A673 (cell line): ENCODE results near the gene GAREM1. TPM values are rescaled to one million over a fixed set of nuclear protein-coding genes. Genes with fewer than 3 reads are reported as not detected.

Experiments used
- BruUV-seq: library from RNA; stranded (reverse); fragments of 400-500 nt; replicated peaks from 2 replicates; lab custom pipeline; 2021; lab: Mats Ljungman, UMichigan
- CTCF ChIA-PET: fragments of 300-600 bp; sonication (Branson Sonifier 250); formaldehyde crosslinking; loops from one replicate; lab custom pipeline; 2022; ENCODE audit warnings: antibody characterized with exemption; lab: Charles Lee
- POLR2A ChIA-PET: fragments of 300-600 bp; sonication (Branson Sonifier 250); formaldehyde crosslinking; loops from one replicate; lab custom pipeline; 2022; ENCODE audit warnings: antibody characterized with exemption; ENCODE audit not compliant: low non-redundant PET; lab: Charles Lee
- DNase-seq: peaks from one replicate; pipeline ENCODE4 v3.0.0-alpha.2; 2015; ENCODE audit warnings: low spot score
- H3K27ac ChIP-seq: fragments of 200-600 bp; sonication (generic); 2 replicates; pipeline ENCODE4 v1.5.1; 2016; ENCODE audit warnings: mixed run types, low read depth, mild to moderate bottlenecking, mixed read lengths, antibody characterized with exemption, low read length; ENCODE audit not compliant: poor library complexity, severe bottlenecking
- H3K27me3 ChIP-seq: fragments of 200-600 bp; sonication (generic); replicated peaks from 2 replicates; pipeline ENCODE4 v1.6.1; 2017; ENCODE audit warnings: mixed run types, low read depth, mild to moderate bottlenecking, mixed read lengths, antibody characterized with exemption, low read length; ENCODE audit not compliant: insufficient read depth, poor library complexity
- H3K36me3 ChIP-seq: fragments of 200-600 bp; sonication (generic); 2 replicates; pipeline ENCODE4 v1.6.1; 2016; ENCODE audit warnings: mixed run types, mild to moderate bottlenecking, mixed read lengths, antibody characterized with exemption, low read length; ENCODE audit not compliant: insufficient read depth, poor library complexity, severe bottlenecking
- H3K4me1 ChIP-seq: fragments of 200-600 bp; sonication (generic); 2 replicates; pipeline ENCODE4 v1.6.1; 2017; ENCODE audit warnings: mixed run types, mild to moderate bottlenecking, mixed read lengths, antibody characterized with exemption, low read length; ENCODE audit not compliant: insufficient read depth, poor library complexity, severe bottlenecking
- H3K4me3 ChIP-seq: fragments of 200-600 bp; sonication (generic); 2 replicates; pipeline ENCODE4 v1.5.1; 2016; ENCODE audit warnings: low read depth, mixed run types, mild to moderate bottlenecking, mixed read lengths, low read length; ENCODE audit not compliant: poor library complexity, severe bottlenecking
- H3K9me3 ChIP-seq: fragments of 200-600 bp; sonication (generic); 2 replicates; pipeline ENCODE4 v1.6.1; 2016; ENCODE audit warnings: mixed run types, low read depth, mild to moderate bottlenecking, mixed read lengths, antibody characterized with exemption, low read length; ENCODE audit not compliant: poor library complexity, severe bottlenecking
- EZH2 ChIP-seq: fragments of 200-600 bp; sonication (generic); IDR thresholded peaks from 2 replicates; pipeline ENCODE4 v1.6.1; 2017; ENCODE audit warnings: borderline replicate concordance, low read depth, mild to moderate bottlenecking, mixed read lengths, antibody characterized with exemption, low read length; ENCODE audit not compliant: poor library complexity, severe bottlenecking
- intact Hi-C: fragments of 100-400 bp; cut with micrococcal nuclease; formaldehyde crosslinking; loops from one replicate; pipeline ENCODE4 v1.10.0; 2022; ENCODE audit not compliant: unreplicated experiment
- total RNA-seq: library from RNA; stranded (reverse); gene quantifications from 2 replicates; pipeline ENCODE4 v1.2.3, GENCODE V29; 2021
- TF ChIP-seq, protein P1 (sequence below): fragments of 300-800, 200-600 bp; sonication (generic); conservative IDR thresholded peaks from 2 replicates; pipeline ENCODE4 v1.5.1; 2017; ENCODE audit warnings: low read depth, mild to moderate bottlenecking, antibody characterized with exemption, low read length, moderate library complexity, mixed read lengths

GAREM1 gene
- total RNA-seq, 1 experiment from 2014 or later, result 8.4 TPM

DNA sequence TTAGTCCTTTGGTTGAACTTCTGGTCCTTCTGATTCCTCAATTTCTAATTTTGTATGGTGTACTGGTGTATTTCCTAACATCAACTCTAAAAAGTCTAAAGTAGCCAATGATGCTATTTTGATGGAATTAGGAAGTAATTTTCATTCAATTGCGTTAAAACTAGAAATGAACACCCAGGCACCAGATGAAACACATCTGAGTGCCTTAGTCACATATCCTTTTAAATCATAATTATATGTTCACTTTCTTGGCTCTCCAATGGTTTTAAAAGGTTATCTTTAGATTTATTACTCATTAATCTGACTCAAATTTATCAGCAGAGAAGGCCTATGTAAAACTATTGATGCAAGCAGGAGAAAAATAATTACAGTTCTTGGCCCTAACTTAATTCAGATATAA, 119.7 kb downstream of the GAREM1 start:
- Histone ChIP-seq H3K27ac (no peak overlapping the region), H3K36me3 (no peaks in the 10 kb centered on the region), H3K9me3 (no peaks in the 10 kb centered on the region), H3K27me3 (no peaks in the 10 kb centered on the region), H3K4me3 (no peak overlapping the region), H3K4me1 (peaks cover 32% of the 10 kb centered on the region)
- intact Hi-C loops, result no loop called here
- no TSS peak for BruUV-seq
- ChIA-PET CTCF (no interaction called here), POLR2A (no interaction called here)
- no peak for DNase-seq
- TF ChIP-seq, protein P1, sequence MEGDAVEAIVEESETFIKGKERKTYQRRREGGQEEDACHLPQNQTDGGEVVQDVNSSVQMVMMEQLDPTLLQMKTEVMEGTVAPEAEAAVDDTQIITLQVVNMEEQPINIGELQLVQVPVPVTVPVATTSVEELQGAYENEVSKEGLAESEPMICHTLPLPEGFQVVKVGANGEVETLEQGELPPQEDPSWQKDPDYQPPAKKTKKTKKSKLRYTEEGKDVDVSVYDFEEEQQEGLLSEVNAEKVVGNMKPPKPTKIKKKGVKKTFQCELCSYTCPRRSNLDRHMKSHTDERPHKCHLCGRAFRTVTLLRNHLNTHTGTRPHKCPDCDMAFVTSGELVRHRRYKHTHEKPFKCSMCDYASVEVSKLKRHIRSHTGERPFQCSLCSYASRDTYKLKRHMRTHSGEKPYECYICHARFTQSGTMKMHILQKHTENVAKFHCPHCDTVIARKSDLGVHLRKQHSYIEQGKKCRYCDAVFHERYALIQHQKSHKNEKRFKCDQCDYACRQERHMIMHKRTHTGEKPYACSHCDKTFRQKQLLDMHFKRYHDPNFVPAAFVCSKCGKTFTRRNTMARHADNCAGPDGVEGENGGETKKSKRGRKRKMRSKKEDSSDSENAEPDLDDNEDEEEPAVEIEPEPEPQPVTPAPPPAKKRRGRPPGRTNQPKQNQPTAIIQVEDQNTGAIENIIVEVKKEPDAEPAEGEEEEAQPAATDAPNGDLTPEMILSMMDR, result no peak
- TF ChIP-seq EZH2, result no peak

DNA sequence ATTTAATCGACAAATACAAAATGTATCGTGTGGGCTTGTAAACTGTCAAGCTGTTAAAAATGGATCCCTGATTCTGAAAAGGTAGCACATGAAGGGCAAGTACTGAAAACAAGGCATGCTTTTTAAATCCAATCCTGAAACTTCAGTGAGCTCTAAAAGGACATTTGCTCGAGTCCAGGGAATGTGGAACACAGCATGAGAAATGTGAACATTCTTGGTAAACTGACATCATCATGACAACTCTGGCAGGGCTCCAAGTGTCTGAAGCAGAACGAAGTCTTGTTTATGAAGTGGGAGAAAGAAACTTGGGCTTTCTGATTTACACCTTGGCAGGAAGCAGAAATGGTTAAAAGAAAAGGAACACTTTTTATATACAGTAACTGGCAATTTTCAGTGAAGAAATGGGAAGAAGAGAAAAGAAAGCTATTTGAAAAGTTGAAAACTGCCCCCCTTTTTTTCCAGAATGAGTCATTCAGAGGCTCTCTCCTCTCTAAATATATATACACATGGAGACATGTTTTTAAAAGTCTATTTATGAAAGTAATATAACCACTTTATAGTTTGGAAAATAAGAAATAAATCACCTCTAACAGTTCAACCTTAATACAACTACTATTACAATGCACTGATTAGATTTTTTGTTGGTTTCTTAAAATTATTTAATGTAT, 120.8 kb downstream of the GAREM1 start:
- DNase-seq, result peak; percentile 89
- peaks cover 32% of the 10 kb centered on the region for H3K4me1 ChIP-seq
- no TSS peak for BruUV-seq
- H3K4me3 ChIP-seq, result no peak overlapping the region
- H3K27me3 ChIP-seq, result no peaks in the 10 kb centered on the region
- intact Hi-C loops, result no loop called here
- ChIA-PET POLR2A (no interaction called here), CTCF (no interaction called here)
- H3K27ac ChIP-seq, result peak overlapping the region; percentile 44
- H3K9me3 ChIP-seq, result no peaks in the 10 kb centered on the region
- no peak for TF ChIP-seq EZH2
- TF ChIP-seq, protein P1, result no peak
- no peaks in the 10 kb centered on the region for H3K36me3 ChIP-seq

DNA sequence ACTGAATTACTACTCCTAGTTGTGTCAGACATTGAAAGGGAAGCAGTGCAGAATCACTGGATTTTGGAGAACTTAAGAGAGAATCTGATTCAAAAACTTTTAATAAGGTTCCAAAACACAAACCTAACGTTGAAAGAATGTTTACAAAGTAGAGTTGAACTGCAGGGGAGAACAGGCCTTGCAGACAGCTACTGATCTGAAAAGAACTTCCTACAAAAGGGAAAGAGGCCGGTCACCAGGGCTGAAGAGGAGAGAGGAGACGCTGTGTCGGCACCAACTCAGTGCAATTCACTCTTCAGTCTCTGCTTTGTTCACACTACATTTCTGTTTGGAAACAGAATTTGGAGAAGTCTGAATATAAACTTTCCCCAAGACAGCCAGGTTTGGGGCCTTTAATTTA, 124.0 kb downstream of the GAREM1 start:
- POLR2A ChIA-PET, result no interaction called here
- no TSS peak for BruUV-seq
- H3K36me3 ChIP-seq, result no peaks in the 10 kb centered on the region
- peaks cover 32% of the 10 kb centered on the region for H3K4me1 ChIP-seq
- CTCF ChIA-PET, result no interaction called here
- intact Hi-C loops, result no loop called here
- H3K4me3 ChIP-seq, result no peak overlapping the region
- TF ChIP-seq, protein P1, result no peak
- no peak for TF ChIP-seq EZH2
- no peak overlapping the region for H3K27ac ChIP-seq
- DNase-seq, result no peak
- H3K9me3 ChIP-seq, result no peaks in the 10 kb centered on the region
- H3K27me3 ChIP-seq, result no peaks in the 10 kb centered on the region
